ENCODE measurements around the gene HSH2D. TPM values are rescaled to one million over a fixed set of nuclear protein-coding genes. Genes with fewer than 3 reads are reported as not detected.

Gene HSH2D
- total and polyA plus RNA-seq, 9 of the 15 experiments (the other 6 are each of a cell fraction or from before 2014, with no cell fraction given), result 0.03 to 1.1 (median 0.35) TPM; not detected in 1

- no peak for TF ChIP-seq CHAMP1 (IDR thresholded peaks at IDR 0.05)
- no peak for TF ChIP-seq ETS2 (tag; IDR thresholded peaks at IDR 0.05; ENCODE audit: borderline replicate concordance, poor library complexity, severe bottlenecking)
- TF ChIP-seq E4F1 (CRISPR knock-in tag; IDR thresholded peaks at IDR 0.05; ENCODE audit: borderline replicate concordance), result no peak
- no peak for TF ChIP-seq KLF16 (IDR thresholded peaks at IDR 0.05)
- TF ChIP-seq THRB (CRISPR knock-in tag; conservative IDR thresholded peaks at IDR 0.05), result no peak
- no peak; the same call in 1 of the 2 replicates for TF ChIP-seq CREB3L1 (IDR thresholded peaks at IDR 0.05; ENCODE audit: borderline replicate concordance, low read depth)
- TF ChIP-seq NFIX (CRISPR knock-in tag; IDR thresholded peaks at IDR 0.05; ENCODE audit: low read depth), result no peak
- no peak for TF ChIP-seq FIP1L1 (IDR thresholded peaks at IDR 0.05; ENCODE audit: low read depth, low read length, poor library complexity, severe bottlenecking)
- TF ChIP-seq ZNF695 (CRISPR knock-in tag; IDR thresholded peaks at IDR 0.05), result no peak
- no peak for TF ChIP-seq ZNF133 (CRISPR knock-in tag; IDR thresholded peaks at IDR 0.05)
- TF ChIP-seq ZBTB5 (IDR thresholded peaks at IDR 0.05), result no peak
- TF ChIP-seq MBD1 (CRISPR knock-in tag; IDR thresholded peaks at IDR 0.05), result no peak
- TF ChIP-seq ZNF174 (CRISPR knock-in tag; IDR thresholded peaks at IDR 0.05), result no peak
Observed at GRCh38 chr19:16141043-16141442, 2.4 kb upstream of the HSH2D start (continued).

Measured in K562 (cell line).